Adrenal gland (tissue), 5 donors: ENCODE results near the gene ZNF414.

ENCODE experiments used
- POLR2A ChIP-seq, 2 donors: fragments of 450-650 bp; IDR thresholded peaks; one replicate each; pipeline ENCODE4 v1.6.1; 2017; ENCODE audit warnings: antibody characterized with exemption in 2 of 2, mild to moderate bottlenecking in 2 of 2, moderate library complexity in 1 of 2
- TF ChIP-seq, protein P1 (sequence below), 6 experiments: fragments of 450-650 bp in 4 of 6; fragments of 200-600 bp in 2 of 6; sonication (generic) in 1 of 6; IDR thresholded peaks; 1 replicate in 5 of 6; 2 replicates in 1 of 6; pipeline versions ENCODE4 v1.5.1 to v1.8.0; 2016 to 2021; ENCODE audit warnings: antibody characterized with exemption in 6 of 6, mild to moderate bottlenecking in 2 of 6, moderate library complexity in 1 of 6
- donor health status: DM: no; HTN: no; CAD: no.

DNA sequence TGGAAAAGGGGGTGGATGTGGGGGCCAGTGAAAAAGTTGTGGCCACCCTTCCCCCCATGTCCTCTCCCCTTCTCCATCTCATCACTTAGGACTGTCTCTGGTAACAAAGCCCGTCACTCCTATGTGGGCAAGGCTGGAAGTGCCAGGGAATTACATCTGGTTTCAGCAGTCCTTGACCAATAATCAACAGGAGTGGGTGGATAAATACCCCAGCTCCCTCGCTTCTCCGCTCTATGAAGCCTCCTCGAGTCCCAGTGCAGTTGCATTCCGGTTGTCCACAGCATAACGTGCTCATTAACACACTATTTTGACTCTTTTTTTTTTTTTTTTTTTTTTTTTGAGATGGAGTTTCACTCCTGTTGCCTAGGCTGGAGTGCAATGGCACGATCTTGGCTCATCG, 31.8 kb upstream of the ZNF414 start:
- TF ChIP-seq, protein P1, sequence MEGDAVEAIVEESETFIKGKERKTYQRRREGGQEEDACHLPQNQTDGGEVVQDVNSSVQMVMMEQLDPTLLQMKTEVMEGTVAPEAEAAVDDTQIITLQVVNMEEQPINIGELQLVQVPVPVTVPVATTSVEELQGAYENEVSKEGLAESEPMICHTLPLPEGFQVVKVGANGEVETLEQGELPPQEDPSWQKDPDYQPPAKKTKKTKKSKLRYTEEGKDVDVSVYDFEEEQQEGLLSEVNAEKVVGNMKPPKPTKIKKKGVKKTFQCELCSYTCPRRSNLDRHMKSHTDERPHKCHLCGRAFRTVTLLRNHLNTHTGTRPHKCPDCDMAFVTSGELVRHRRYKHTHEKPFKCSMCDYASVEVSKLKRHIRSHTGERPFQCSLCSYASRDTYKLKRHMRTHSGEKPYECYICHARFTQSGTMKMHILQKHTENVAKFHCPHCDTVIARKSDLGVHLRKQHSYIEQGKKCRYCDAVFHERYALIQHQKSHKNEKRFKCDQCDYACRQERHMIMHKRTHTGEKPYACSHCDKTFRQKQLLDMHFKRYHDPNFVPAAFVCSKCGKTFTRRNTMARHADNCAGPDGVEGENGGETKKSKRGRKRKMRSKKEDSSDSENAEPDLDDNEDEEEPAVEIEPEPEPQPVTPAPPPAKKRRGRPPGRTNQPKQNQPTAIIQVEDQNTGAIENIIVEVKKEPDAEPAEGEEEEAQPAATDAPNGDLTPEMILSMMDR (IDR thresholded peaks at IDR 0.05): no peak
- TF ChIP-seq POLR2A (IDR thresholded peaks at IDR 0.05): no peak
